ENCODE results near the gene ITPKC.

- TF ChIP-seq EZH2 (IDR thresholded peaks at IDR 0.05; ENCODE audit: borderline replicate concordance, low read depth, low read length, severe bottlenecking) (no peak), CTCF (IDR thresholded peaks at IDR 0.05; ENCODE audit: borderline replicate concordance, extremely low read depth, low read length, poor library complexity, severe bottlenecking) (no peak)
Measured at GRCh38 chr19:40781140-40781539, 64.2 kb downstream of the ITPKC start.
